ENCODE results near the gene BPIFB3. TPM values are rescaled to one million over a fixed set of nuclear protein-coding genes. Genes with fewer than 3 reads are reported as not detected.

BPIFB3 gene
- total RNA-seq, 1 experiment from 2014 or later: not detected

GRCh38 chr20:33008336-33009213, 45.1 kb upstream of the BPIFB3 start:
- H3K27me3 ChIP-seq (ENCODE audit: low read length): no peaks in the 10 kb centered on the region
- no peak overlapping the region for H3K4me2 ChIP-seq (ENCODE audit: low read depth, low read length, poor library complexity, severe bottlenecking)
- H2AFZ ChIP-seq (ENCODE audit: low read length): no peak overlapping the region
- peaks cover 4% of the 10 kb centered on the region; the same call in 1 of the 2 replicates for H3K9me3 ChIP-seq (ENCODE audit: low read length)
- no peak overlapping the region for H3K4me3 ChIP-seq (ENCODE audit: low read length)
- no peak overlapping the region for H3K9ac ChIP-seq (ENCODE audit: low read length)
- H3K9me2 ChIP-seq (replicated peaks; ENCODE audit: insufficient read depth, low read length): no peaks in the 10 kb centered on the region
- H3K36me3 ChIP-seq (ENCODE audit: insufficient read depth, low read length): no peaks in the 10 kb centered on the region
- no peaks in the 10 kb centered on the region for H3K79me2 ChIP-seq (ENCODE audit: low read length)
- no peaks in the 10 kb centered on the region for H4K20me1 ChIP-seq (ENCODE audit: insufficient read depth, low read depth, low read length)
- H3K4me1 ChIP-seq (ENCODE audit: low read length): no peaks in the 10 kb centered on the region
- DNase-seq: no peak
- no peak overlapping the region for H3K27ac ChIP-seq (ENCODE audit: low read length)

GRCh38 chr20:33009214-33010132, 44.2 kb upstream of the BPIFB3 start:
- Histone ChIP-seq H3K9ac (ENCODE audit: low read length) (no peak overlapping the region), H3K4me1 (ENCODE audit: low read length) (no peaks in the 10 kb centered on the region), H4K20me1 (ENCODE audit: insufficient read depth, low read depth, low read length) (no peaks in the 10 kb centered on the region), H3K79me2 (ENCODE audit: low read length) (no peaks in the 10 kb centered on the region), H2AFZ (ENCODE audit: low read length) (no peak overlapping the region), H3K36me3 (ENCODE audit: insufficient read depth, low read length) (no peaks in the 10 kb centered on the region), H3K9me3 (ENCODE audit: low read length) (peaks cover 4% of the 10 kb centered on the region; the same call in 1 of the 2 replicates), H3K4me3 (ENCODE audit: low read length) (no peak overlapping the region), H3K27ac (ENCODE audit: low read length) (no peak overlapping the region), H3K27me3 (ENCODE audit: low read length) (no peaks in the 10 kb centered on the region), H3K9me2 (replicated peaks; ENCODE audit: insufficient read depth, low read length) (no peaks in the 10 kb centered on the region), H3K4me2 (ENCODE audit: low read depth, low read length, poor library complexity, severe bottlenecking) (no peak overlapping the region)
- no peak for DNase-seq

- no peaks in the 10 kb centered on the region for H3K4me1 ChIP-seq (ENCODE audit: low read length)
- DNase-seq: no peak
- H4K20me1 ChIP-seq (ENCODE audit: insufficient read depth, low read depth, low read length): no peaks in the 10 kb centered on the region
- H3K4me2 ChIP-seq (ENCODE audit: low read depth, low read length, poor library complexity, severe bottlenecking): no peak overlapping the region
- no peak overlapping the region for H2AFZ ChIP-seq (ENCODE audit: low read length)
- no peaks in the 10 kb centered on the region for H3K27me3 ChIP-seq (ENCODE audit: low read length)
- no peak overlapping the region for H3K27ac ChIP-seq (ENCODE audit: low read length)
- no peaks in the 10 kb centered on the region for H3K9me2 ChIP-seq (replicated peaks; ENCODE audit: insufficient read depth, low read length)
- no peak overlapping the region for H3K9ac ChIP-seq (ENCODE audit: low read length)
- H3K79me2 ChIP-seq (ENCODE audit: low read length): no peaks in the 10 kb centered on the region
- H3K4me3 ChIP-seq (ENCODE audit: low read length): no peak overlapping the region
- H3K36me3 ChIP-seq (ENCODE audit: insufficient read depth, low read length): no peaks in the 10 kb centered on the region
- H3K9me3 ChIP-seq (ENCODE audit: low read length): peaks cover 4% of the 10 kb centered on the region; the same call in 1 of the 2 replicates
Observed at GRCh38 chr20:33010133-33010504, 43.6 kb upstream of the BPIFB3 start.

- no peaks in the 10 kb centered on the region for H3K4me1 ChIP-seq (ENCODE audit: low read length)
- H3K27me3 ChIP-seq (ENCODE audit: low read length): no peaks in the 10 kb centered on the region
- H3K27ac ChIP-seq (ENCODE audit: low read length): no peak overlapping the region
- H4K20me1 ChIP-seq (ENCODE audit: insufficient read depth, low read depth, low read length): no peaks in the 10 kb centered on the region
- no peak for DNase-seq
- H3K4me3 ChIP-seq (ENCODE audit: low read length): no peak overlapping the region
- no peak overlapping the region for H3K9ac ChIP-seq (ENCODE audit: low read length)
- H3K79me2 ChIP-seq (ENCODE audit: low read length): no peaks in the 10 kb centered on the region
- no peak overlapping the region for H2AFZ ChIP-seq (ENCODE audit: low read length)
- no peaks in the 10 kb centered on the region for H3K36me3 ChIP-seq (ENCODE audit: insufficient read depth, low read length)
- no peaks in the 10 kb centered on the region for H3K9me3 ChIP-seq (ENCODE audit: low read length)
- no peak overlapping the region for H3K4me2 ChIP-seq (ENCODE audit: low read depth, low read length, poor library complexity, severe bottlenecking)
- H3K9me2 ChIP-seq (replicated peaks; ENCODE audit: insufficient read depth, low read length): no peaks in the 10 kb centered on the region
Observed at GRCh38 chr20:33010674-33011449, 42.8 kb upstream of the BPIFB3 start.

GRCh38 chr20:33012327-33013189, 41.1 kb upstream of the BPIFB3 start:
- H3K27ac ChIP-seq (ENCODE audit: low read length): no peak overlapping the region
- H3K27me3 ChIP-seq (ENCODE audit: low read length): no peaks in the 10 kb centered on the region
- no peak overlapping the region for H3K9ac ChIP-seq (ENCODE audit: low read length)
- H3K4me2 ChIP-seq (ENCODE audit: low read depth, low read length, poor library complexity, severe bottlenecking): no peak overlapping the region
- H3K4me3 ChIP-seq (ENCODE audit: low read length): no peak overlapping the region
- H3K4me1 ChIP-seq (ENCODE audit: low read length): no peaks in the 10 kb centered on the region
- no peaks in the 10 kb centered on the region for H3K9me3 ChIP-seq (ENCODE audit: low read length)
- no peaks in the 10 kb centered on the region for H3K36me3 ChIP-seq (ENCODE audit: insufficient read depth, low read length)
- no peaks in the 10 kb centered on the region for H3K9me2 ChIP-seq (replicated peaks; ENCODE audit: insufficient read depth, low read length)
- no peaks in the 10 kb centered on the region for H3K79me2 ChIP-seq (ENCODE audit: low read length)
- no peaks in the 10 kb centered on the region for H4K20me1 ChIP-seq (ENCODE audit: insufficient read depth, low read depth, low read length)
- DNase-seq: no peak
- no peak overlapping the region for H2AFZ ChIP-seq (ENCODE audit: low read length)

GRCh38 chr20:33013701-33014326, 39.9 kb upstream of the BPIFB3 start:
- Histone ChIP-seq H3K27ac (ENCODE audit: low read length) (no peak overlapping the region), H3K79me2 (ENCODE audit: low read length) (no peaks in the 10 kb centered on the region), H4K20me1 (ENCODE audit: insufficient read depth, low read depth, low read length) (no peaks in the 10 kb centered on the region), H3K4me1 (ENCODE audit: low read length) (no peaks in the 10 kb centered on the region), H3K4me3 (ENCODE audit: low read length) (no peak overlapping the region), H3K9me3 (ENCODE audit: low read length) (no peaks in the 10 kb centered on the region), H3K4me2 (ENCODE audit: low read depth, low read length, poor library complexity, severe bottlenecking) (no peak overlapping the region), H3K27me3 (ENCODE audit: low read length) (no peaks in the 10 kb centered on the region), H2AFZ (ENCODE audit: low read length) (no peak overlapping the region), H3K9ac (ENCODE audit: low read length) (no peak overlapping the region), H3K36me3 (ENCODE audit: insufficient read depth, low read length) (no peaks in the 10 kb centered on the region), H3K9me2 (replicated peaks; ENCODE audit: insufficient read depth, low read length) (no peaks in the 10 kb centered on the region)
- no peak for DNase-seq

Measured in Karpas-422 (cell line).